NT2/D1 (cell line): ENCODE results near the gene PIK3CB.

Experiments
- SUZ12 ChIP-seq: IDR thresholded peaks from 2 replicates; pipeline ENCODE4 v1.6.1; 2011; ENCODE audit not compliant: insufficient read length, insufficient read depth; ENCODE audit errors: extremely low read depth
- YY1 ChIP-seq: IDR thresholded peaks from 2 replicates; pipeline ENCODE4 v1.6.1; 2011; ENCODE audit not compliant: insufficient read length, insufficient read depth
- ZNF274 ChIP-seq: IDR thresholded peaks from 2 replicates; pipeline ENCODE4 v1.6.1; 2011; ENCODE audit warnings: mild to moderate bottlenecking, low read depth, low read length

DNA sequence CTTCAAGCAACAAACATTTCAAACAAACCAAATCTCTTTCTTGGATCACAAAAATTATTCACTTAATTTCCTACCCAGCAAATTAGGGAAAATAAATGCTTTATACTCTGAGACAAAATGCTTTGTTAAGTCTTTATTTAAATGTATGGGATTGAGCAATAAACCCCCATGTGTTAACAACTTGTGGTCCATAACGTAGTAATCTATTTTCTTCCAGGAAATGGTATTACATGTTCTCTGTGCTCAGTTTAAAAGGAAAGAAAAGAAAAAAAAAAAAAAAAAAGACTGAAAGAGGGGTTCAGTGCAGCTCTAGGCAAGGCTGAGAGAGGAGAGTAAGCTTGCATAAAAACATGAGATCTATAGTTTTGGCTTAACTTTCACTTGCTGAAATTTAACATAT lies 102.3 kb downstream of the PIK3CB start:
- TF ChIP-seq ZNF274 (no peak), SUZ12 (no peak), YY1 (no peak)
